ENCODE data around the gene PTPRR.
A peak's percentile ranks its signal among the peaks of the same experiment; 100 is the strongest.

The PTPRR gene

DNA sequence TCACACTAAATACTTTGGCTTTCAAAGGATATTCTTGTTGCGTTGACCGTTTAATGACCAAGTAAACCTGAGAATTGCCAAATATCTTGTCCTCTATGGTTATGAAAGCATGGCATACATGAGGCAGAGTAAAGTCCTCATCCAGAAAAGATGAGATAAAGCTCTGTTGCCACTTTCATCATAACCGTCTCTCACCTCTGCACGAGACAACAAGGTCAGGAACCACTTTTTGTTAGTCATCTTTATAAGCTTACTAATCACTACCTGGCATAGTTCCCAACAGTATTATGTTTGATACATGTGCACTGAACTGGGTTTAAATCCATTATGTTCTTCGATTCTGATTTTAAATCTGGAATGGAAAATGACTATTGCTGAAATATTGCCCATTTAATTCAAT, 314.6 kb downstream of the PTPRR start:
- no peak for DNase-seq (ENCODE audit: low spot score)

DNA sequence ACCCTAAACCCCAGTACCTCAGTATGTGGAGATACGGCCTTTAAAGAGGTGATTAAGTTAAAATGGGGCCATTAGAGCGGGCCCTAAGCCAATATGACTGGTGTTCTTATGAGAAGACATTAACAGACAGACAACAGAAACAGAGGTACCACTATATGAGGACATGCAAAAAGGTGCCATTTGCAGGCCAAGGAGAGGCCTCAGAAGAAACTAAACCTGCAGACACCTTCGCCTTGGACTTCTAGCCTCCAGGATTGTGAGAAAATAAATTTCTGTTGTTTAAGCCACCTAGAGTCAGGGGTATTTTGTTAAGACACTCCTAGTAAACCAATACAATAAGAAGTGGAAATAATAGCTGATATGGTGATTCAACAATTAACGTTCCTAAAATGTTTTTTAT, 315.9 kb downstream of the PTPRR start:
- DNase-seq (ENCODE audit: low spot score): no peak

DNA sequence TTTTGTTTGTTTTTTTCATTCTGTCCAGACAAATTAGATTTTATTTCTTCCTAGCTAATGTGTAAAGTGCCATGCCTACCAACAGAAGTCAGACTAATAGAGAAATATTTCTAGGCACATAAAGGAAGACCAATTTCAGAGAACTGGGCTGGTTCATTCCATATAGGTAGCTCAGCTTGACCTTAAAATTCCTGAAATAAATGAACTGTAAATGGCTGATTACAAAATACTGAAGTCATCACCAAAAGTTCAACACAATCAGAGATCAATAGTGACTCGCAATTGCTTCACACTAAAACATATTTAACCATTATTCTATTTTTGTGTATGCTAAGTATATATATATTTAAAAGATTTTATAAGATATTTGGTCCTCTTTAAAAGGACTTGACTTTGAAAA, 317.5 kb downstream of the PTPRR start:
- no peak for DNase-seq (ENCODE audit: low spot score)

DNA sequence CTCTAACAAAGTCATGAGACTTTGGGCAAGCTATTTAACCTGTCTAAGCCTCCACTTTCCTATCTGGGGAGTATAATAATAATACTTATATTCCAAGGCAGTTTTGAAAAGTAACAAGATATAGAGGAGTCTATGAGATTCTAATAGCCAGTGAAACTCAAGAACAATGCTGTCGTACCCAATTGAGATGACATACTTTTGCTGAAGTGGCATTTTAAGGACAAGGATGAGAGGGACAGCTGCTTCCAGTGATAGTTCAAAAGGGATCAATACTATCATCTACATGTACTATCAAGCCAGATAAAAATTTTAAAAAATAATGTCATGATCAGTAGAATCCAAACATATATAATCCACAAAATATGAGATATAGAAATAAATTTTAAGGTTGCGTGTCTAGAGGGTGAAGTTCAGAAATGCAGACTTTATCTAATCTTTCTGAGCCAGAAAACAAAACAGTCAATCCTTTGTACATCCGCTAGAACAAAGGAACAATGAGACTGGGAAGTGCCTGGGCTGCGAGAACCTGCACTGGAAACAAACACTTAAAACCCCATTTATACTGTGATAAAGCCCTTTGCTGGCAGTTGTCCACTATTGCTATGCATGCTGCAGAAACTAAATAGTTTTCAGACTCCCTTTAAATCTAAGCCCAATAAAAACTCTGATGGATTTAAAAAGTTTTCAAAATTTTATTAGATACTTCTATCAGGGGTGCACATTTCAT, 321.9 kb downstream of the PTPRR start:
- no peak for DNase-seq (ENCODE audit: low spot score)

DNA sequence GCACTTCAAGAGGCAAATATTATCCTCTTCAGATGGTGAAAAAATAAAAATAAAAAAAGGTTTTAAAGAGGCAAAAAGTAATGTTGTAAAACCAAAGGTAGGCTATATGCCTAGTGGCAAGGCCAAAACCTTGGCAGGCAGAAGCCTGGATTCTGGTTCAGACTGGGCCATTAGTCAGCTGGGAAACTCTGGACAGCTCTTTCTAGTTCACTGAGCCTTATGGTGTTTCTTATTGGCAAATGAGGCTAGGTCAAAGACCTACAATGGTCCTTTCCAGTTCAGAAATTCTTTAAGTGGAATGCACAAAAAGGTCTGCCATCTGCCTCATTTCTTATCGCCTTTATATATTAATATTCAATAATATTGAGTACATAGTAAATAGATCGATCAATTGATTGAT, 327.9 kb downstream of the PTPRR start:
- no peak for DNase-seq (ENCODE audit: low spot score)

DNA sequence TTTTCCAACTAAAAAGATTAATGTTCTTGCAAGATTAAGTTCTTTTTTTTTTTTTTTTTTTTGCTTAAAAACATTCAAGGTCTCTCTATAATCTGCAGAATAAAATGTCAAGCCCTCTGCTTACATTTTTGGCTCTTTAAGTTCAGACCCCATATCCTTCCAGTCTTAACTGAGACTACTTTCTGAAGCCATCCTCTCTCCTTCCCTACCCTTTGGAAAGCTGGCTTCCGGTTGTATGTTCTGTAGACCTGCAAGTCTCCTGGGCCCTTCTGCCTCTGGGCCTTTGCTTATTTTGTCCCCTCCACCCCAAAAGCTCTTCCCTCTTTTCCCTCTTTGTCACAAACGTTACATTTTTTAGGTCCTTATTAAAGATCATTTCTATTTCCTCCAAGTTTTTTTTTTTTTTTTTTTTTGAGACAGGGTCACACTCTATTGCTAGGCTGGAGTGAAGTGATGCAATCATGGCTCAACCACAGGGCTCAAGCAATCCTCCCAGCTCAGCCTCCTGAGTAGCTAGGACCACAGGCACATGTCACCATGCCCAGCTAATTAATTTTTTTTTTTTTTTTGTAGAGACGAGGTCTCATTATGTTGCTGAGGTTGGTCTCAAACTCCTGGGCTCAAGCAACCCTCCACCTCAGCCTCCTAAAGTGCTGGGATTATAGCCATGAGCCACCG, 329.9 kb downstream of the PTPRR start:
- DNase-seq (ENCODE audit: low spot score): no peak

DNA sequence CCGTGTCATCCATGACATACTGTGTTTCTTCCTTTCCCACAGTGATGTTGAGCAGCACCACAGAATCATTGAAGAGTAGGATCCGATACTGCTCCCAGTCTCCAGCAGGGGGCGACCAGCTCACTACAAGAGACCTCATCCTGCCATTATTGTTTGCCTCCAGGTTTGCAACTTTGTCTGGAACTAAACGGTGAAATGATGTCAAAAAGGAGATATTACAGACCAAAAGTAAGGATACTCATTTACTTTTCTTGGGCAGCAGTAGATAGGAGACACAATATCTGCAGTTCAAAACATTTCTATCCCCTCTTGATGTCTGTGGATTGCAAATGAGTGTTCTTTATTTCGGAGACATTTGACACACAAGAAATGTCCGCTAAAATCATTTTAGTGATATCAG, 330.5 kb downstream of the PTPRR start:
- peak; percentile 61 for DNase-seq (ENCODE audit: low spot score)

Measured in HuH-7 (cell line).